GM18867 (cell line): ENCODE results near the gene ETV6.

Experiments
- ATAC-seq: cut with Tn5 transposase; IDR thresholded peaks from one replicate; pipeline ENCODE4 v1.9.1; 2021; ENCODE audit warnings: mild to moderate bottlenecking, moderate library complexity; ENCODE audit not compliant: unreplicated experiment

ETV6 gene

DNA sequence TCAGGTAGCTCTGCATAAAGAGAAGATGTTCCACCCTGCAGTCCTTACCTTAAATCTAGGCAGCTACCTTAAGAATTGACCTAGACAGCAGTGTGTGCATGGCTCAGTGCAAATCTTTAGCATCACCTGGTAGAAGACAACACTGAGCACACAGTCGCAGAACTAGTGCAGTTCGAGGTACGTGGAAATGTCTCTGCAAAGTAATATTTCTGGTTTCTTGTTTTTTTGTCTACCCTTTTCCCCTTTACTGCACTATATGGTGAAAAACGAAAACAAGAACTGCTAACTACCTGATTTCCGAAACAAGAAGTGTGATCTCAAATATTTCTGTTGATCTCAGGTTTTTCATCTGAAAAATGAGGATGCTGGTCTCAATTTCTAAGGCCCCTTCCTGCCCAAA lies 82.5 kb downstream of the ETV6 start:
- peak; percentile 47 for ATAC-seq

GRCh38 chr12:11732715-11733114 lies 83.2 kb downstream of the ETV6 start:
- peak; percentile 1 for ATAC-seq

DNA sequence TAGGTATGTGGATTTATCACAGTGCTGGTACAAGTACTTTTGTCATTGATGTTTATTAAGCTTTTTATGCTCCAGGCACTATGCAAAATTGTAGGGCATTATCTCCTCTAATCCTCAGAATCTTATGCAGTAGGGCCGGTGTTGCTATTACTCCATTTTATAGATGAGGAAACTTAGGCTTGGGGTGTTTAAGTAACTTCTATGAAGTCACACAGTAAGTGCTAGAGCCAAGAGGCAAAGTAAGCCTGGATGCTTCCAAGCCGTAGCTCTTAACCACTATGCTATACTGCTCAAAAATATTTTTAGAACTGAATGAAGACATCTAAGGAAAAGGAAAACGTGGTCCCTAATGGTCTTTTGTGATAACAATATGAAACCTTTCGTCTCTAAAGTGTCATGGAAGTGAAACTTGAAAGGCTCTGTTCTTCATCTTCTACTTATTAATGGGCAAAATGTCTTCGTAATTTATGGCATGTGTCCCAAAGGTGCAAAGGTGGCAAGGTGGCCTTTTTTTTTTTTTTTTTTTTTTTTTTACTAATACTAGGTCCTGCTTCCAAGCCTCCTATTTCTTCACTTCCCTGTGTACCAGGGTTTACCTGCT lies 85.2 kb downstream of the ETV6 start:
- ATAC-seq = no peak

DNA sequence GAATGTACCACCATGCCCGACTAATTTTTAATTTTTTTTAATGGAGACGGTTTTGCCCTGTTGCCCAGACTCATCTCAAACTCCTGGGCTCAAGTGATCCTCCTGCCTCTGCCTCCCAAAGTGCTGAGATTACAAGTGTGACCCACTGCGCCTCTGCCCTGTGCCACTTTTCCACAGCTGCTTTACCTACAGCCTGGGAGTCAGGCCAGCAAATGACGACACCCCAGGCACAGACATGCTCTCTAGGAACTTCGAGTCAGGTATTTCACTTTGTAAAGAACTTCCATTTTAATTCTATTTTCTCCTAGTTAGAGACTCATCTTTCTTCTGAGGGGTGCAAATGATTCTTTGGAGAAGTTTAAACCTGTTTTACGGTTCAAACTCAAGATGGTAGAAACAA lies 89.0 kb downstream of the ETV6 start:
- no peak for ATAC-seq

DNA sequence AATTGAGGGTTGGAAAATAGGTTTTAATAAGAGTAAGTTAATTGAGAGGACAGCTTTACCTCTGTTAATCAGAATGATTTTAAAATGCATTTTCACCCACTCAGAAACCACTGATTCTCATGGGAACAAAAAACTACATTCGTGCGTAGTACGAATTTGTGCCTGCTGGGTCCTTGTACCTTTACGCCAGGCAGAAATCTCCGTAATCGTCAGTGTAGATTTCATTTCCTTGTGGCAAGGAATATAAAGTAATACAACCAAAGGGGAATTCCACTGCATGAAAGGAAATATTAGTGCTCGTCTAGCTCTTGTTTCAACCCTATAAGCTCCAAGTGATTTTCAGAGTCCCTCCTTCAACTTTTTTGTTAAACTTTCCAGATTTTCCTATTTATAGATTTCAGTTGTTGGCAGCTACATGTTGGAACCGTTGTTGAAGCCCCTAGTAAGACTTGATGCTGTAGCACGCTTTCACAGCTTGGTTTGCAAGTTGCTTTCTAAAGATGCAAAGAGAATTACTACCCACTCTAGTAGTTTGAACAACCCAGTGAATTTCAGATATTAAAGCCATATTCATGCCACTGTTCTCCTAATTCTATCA lies 90.6 kb downstream of the ETV6 start:
- ATAC-seq = no peak

- no peak for ATAC-seq
These were observed 92.1 kb downstream of the ETV6 start for GRCh38 chr12:11741434-11742092.

DNA sequence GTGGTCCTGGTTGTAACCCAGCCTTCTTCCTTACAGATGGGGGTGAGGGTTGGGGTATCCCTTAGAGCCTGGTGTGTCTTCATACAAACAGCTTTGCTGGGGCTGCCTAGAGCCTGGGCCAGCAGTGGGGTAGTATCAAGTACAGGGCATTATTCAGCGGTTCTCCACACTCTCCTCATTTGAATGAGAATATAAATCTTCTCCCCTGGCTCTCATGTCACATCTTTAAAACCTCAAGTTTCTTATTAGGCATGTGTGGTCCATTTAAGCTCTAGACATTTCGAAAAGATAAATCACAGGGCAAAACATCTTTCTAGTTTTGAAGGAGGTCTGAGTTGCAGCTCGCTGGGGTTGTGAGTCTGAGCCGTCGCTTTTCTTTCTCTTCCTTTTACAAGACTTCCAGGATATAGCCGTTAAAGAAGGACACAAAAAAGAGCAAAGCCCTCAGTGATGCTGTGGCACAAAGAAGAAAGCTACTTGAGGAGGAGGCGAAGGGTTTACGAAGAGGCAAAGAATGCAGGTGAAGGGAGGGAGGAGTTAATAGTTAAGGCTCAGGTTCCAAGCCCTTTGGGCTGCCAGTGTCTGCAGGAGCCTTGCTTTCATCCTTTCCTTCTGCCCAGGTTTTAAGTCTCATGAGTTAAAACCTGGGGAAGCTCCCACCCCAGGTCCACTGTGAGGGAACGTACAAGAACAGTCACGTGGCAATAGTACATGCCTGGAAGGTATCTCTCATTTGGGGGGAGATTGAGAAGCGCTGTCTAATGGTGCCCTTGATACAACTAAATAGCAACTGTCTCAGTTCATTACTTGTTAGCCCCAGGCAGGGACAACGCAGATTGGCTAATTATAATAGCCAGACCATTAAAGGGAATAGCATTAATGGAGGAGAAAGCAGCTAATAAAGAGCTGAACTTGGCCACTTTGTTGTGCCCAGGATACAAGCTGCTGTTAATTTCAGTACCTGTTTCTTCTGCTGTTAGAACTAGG lies 94.2 kb downstream of the ETV6 start:
- ATAC-seq = no peak

DNA sequence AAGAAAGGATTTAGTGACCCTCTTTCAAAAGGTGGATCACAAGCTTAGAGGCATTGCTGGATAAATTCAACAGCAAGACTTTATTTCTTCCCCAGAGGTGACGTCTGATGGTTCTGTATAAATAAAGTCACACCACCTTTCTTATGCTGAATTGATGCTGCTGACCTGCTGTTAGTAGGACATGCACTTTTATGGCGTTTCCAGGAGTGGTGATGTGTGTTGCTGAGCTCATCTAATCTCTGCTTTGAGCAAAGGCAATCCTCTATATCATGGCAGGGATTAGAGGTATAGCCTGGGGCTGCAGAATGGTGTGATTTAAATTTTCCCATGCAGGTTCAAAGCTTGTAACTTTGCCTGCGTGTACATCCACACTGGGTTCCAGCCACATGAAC lies 94.9 kb downstream of the ETV6 start:
- ATAC-seq = no peak

GRCh38 chr12:11745113-11745512 lies 95.6 kb downstream of the ETV6 start:
- ATAC-seq = no peak

- ATAC-seq = no peak
These were observed 96.7 kb downstream of the ETV6 start for GRCh38 chr12:11746024-11746771.

DNA sequence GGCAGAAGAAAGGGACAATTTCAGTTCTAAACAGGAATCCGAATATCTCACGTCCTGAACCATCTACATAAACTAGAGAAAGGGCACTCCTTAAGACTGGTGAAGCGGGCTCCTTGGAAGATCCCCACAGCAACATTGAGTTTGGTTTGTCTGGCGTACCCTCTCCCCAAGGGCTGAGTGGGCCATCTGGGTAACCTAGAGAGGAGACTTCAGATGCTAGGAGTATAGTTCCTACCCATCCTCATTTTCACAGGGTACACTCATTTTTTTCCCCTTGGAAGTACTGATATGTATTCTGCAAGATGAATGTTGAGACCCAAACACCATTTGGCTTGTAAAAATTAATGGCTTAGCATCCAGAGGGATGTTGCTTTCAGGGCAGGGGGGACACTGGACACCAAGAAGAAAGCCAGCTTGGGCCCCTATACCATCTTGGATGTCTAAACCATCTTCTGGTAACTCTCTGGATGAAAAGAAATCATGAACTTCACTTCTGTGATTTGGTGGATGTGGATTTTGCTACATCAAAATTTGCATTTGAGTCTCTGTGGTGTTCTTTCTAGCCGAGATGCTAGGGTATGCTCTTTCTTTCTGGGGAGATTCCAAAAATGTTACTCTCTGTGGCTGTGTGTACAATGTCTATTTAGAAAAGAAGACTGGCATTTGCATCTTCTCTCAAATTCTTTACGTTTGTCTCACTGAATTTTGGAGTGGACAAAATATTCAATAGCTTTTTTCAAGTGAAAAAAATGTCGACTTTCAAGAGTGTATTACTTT lies 97.7 kb downstream of the ETV6 start:
- peak; percentile 30 for ATAC-seq

DNA sequence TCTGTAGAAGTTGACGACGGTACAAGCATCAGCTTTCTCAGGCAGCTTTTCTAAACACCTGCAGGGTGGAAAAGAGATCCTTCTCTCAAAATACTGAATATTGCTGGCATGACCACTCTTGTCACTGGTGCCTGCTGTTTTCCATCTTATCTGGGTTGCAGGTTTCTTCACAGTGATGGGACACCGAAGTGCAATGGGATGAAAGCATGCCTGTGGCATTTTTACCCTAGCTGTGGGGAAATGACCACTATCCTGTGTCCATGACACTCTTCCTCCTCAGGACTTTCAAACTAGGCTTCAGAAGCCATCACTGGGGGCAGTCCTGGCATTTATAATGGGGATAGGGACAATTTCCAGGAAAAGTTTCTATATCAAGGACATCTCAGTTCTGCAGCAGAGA lies 98.5 kb downstream of the ETV6 start:
- ATAC-seq = no peak

DNA sequence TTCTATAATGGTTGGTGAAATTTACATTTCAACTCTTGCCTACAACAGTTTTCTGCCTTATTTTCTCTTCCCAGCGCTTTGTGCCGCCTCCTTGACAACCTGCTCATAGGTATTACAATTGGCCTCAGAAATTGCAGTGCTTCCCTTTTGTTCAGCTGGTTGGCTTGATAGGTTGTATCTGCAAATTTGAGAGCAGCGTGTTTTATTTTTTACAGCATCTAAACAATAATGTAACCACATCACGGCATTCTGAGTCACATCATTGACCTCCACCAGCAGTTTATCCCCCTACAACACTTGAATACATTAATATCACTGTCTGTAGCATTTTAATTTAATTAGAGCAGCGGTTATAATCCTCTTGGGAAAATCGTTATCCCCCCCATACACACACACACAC lies 99.4 kb downstream of the ETV6 start:
- ATAC-seq = no peak

DNA sequence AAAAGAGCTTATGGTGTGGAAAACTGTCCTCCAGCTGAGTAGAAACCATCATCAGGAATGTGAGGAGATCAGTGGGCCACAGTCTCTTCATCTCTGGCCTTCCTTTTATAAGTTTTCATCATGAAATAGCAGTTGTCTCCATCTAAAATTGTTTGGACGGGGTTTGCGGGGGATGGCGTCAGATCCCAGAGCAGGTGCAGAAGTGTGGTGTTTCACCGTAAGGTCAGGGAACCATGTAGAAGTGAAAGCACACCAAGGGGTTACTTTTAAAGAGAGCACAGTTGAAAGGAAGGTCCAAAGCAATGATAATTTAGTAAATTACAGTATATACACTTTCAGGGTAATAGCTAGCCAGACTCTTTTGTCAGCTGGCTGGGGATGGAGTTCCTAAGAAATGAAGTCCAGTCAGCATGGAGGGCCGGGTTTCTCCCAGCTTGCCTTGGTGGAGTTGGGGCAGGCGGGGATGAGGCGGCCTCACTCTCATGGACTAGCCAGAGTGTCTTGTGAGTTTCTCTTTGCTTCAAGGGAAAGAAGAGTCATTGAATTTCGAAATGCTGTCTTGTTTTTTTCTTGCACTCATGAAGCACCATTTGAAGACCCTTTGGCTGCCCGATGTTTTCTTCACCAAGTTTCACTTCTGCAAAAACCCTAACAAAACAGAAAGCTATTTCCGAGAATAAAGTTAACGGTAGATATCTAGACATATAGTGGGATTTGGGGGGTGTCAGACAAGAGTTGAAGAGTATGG lies 100.6 kb downstream of the ETV6 start:
- ATAC-seq = peak; percentile 62

DNA sequence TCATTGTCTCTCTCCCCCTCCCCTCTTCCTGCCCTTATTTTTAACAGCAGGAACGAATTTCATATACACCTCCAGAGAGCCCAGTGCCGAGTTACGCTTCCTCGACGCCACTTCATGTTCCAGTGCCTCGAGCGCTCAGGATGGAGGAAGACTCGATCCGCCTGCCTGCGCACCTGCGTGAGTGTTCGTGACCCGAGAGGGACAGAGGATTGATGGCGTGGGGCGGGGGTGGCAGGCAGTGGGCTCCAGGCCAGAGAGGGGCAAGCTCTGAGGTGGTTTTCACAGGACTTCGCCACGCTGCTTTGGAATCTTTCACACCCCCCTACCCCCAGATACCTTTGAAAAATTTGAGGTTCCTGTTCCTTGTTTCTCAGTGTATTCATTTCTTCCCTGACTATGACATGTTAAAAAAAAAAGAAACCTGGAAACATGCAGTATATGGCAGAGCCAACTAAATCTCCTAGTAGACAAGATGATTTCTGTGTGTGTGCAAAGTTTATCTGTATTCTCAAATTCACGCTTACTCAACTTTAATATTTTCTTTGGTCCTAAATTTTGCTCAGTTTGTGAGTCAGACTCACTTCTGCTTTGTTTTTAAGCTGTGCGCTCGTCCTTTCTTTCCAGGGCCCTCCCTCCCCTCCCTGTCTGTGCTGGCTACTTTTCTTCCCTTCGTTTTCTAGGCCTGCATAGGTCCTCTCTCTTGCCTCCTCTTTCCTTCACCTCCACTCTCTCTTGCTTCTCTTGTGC lies 103.1 kb downstream of the ETV6 start:
- no peak for ATAC-seq

DNA sequence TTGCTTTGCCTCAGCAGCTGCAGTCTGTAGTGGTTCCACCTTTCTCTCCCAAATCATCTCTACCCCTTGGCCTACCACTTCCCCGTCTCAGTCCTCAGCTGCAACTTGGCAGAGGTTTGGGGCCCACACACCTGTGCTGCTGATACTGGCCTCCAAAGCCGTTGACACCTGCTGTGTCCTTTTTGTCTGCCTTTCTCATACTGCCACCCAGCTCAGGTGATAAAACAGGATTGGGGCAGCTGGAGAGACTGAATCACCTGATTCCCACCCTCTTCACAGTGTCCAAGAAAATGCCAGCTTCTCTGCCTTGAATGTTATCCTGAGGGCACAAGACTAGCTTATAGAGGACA lies 103.7 kb downstream of the ETV6 start:
- ATAC-seq = no peak

GRCh38 chr12:11753826-11754225 lies 104.4 kb downstream of the ETV6 start:
- no peak for ATAC-seq

DNA sequence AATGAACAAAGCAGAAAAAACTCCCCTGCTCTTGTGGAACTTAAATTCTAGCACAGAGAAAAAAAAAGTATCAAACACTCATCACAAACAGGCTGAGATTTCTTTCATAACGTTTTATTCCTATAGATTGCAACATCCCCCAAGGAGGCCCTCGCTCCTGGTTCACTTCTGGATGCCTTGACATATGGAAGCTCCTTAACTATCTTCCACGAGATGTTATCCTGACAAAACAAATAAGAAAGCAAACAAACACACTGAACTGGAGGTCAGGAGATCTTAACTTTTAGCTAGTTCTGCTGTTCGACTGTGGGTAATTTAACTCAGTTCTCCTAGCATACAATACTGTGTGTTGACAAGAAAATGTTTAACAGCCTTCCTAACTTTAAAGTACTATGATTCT lies 104.8 kb downstream of the ETV6 start:
- ATAC-seq = no peak
